Thoracic aorta (tissue), 2 donors: ENCODE data around the gene PRPS1. TPM values are rescaled to one million over a fixed set of nuclear protein-coding genes. Genes with fewer than 3 reads are reported as not detected.
"Not testable (repeated sequence)": the region's sequence is repeated elsewhere in the genome, so short reads cannot be mapped to it uniquely, and the experiment has no call there.

ENCODE experiments used
- ATAC-seq: fragments of 150-250 bp; one replicate; pipeline ENCODE4 v1.8.0; 2017; ENCODE audit warnings: low read depth; ENCODE audit not compliant: insufficient number of reproducible peaks, low FRiP score
- DNase-seq: peaks from one replicate; pipeline ENCODE4 v3.0.0-alpha.2; 2020; ENCODE audit warnings: low spot score
- H3K27ac ChIP-seq, 2 donors: fragments of 200-600 bp; sonication (generic); 1 replicate in 1 of 2; 2 replicates in 1 of 2; pipeline ENCODE4 v1.5.1; 2016; ENCODE audit warnings: mild to moderate bottlenecking in 2 of 2, moderate library complexity in 2 of 2
- H3K27me3 ChIP-seq: fragments of 200-600 bp; sonication (generic); replicated peaks from 2 replicates; pipeline ENCODE4 v1.6.0; 2016; ENCODE audit warnings: mild to moderate bottlenecking; ENCODE audit not compliant: insufficient read depth
- H3K36me3 ChIP-seq: fragments of 200-600 bp; sonication (generic); one replicate; pipeline ENCODE4 v1.5.1; 2016
- H3K4me1 ChIP-seq, 2 donors: fragments of 200-600 bp; sonication (generic); 1 replicate in 1 of 2; 2 replicates in 1 of 2; pipeline versions ENCODE4 v1.5.1 to v1.6.0; 2016; ENCODE audit warnings: low read depth in 2 of 2, mild to moderate bottlenecking in 1 of 2; ENCODE audit not compliant: control insufficient read depth in 1 of 2
- H3K4me3 ChIP-seq: fragments of 200-600 bp; sonication (generic); 2 replicates; pipeline ENCODE4 v1.5.1; 2016; ENCODE audit warnings: mild to moderate bottlenecking
- H3K9me3 ChIP-seq: fragments of 200-600 bp; sonication (generic); 2 replicates; pipeline ENCODE4 v1.5.1; 2016
- CTCF ChIP-seq: fragments of 200-600 bp; sonication (generic); IDR thresholded peaks from one replicate; pipeline ENCODE4 v1.5.1; 2019; ENCODE audit warnings: antibody characterized with exemption
- total RNA-seq, 2 donors: library from RNA; depleted of rRNA; stranded (reverse); fragments of >200 nt; gene quantifications; one replicate each; pipeline versions ENCODE4 v1.1.0 to v1.2.3, GENCODE V29; 2016

The PRPS1 gene
- total RNA-seq, 2 donors from 2014 or later, result 31.7 to 34.0 TPM

GRCh38 chrX:107678957-107679740, 50.8 kb downstream of the PRPS1 start:
- H3K4me3 ChIP-seq, result no peak overlapping the region
- no peaks in the 10 kb centered on the region for H3K36me3 ChIP-seq
- peaks cover 37 to 58% of the 10 kb centered on the region in 2 donors for H3K4me1 ChIP-seq
- H3K27ac ChIP-seq, result peak overlapping the region; percentile 93 to 98
- no peak for DNase-seq
- H3K27me3 ChIP-seq, result no peaks in the 10 kb centered on the region
- no peak for TF ChIP-seq CTCF
- no peaks in the 10 kb centered on the region for H3K9me3 ChIP-seq
- ATAC-seq, result no peak

GRCh38 chrX:107682256-107682655, 53.9 kb downstream of the PRPS1 start:
- no peaks in the 10 kb centered on the region for H3K27me3 ChIP-seq
- TF ChIP-seq CTCF, result no peak
- H3K4me1 ChIP-seq, result peaks cover 31 to 56% of the 10 kb centered on the region in 2 donors
- no peak overlapping the region for H3K4me3 ChIP-seq
- peak overlapping the region in 1 of 2 donors; percentile 47 for H3K27ac ChIP-seq
- ATAC-seq (no peak), DNase-seq (no peak)
- no peaks in the 10 kb centered on the region for H3K9me3 ChIP-seq
- no peaks in the 10 kb centered on the region for H3K36me3 ChIP-seq

GRCh38 chrX:107683124-107683895, 55.0 kb downstream of the PRPS1 start:
- no peak for DNase-seq
- no peak for ATAC-seq
- Histone ChIP-seq H3K27ac (peak overlapping the region; percentile 34 to 61), H3K4me3 (no peak overlapping the region), H3K4me1 (peaks cover 25 to 47% of the 10 kb centered on the region in 2 donors), H3K27me3 (no peaks in the 10 kb centered on the region), H3K36me3 (no peaks in the 10 kb centered on the region), H3K9me3 (no peaks in the 10 kb centered on the region)
- TF ChIP-seq CTCF, result no peak

GRCh38 chrX:107683931-107684330, 55.6 kb downstream of the PRPS1 start:
- H3K4me1 ChIP-seq, result peaks cover 20 to 40% of the 10 kb centered on the region in 2 donors
- no peak for TF ChIP-seq CTCF
- H3K27me3 ChIP-seq, result no peaks in the 10 kb centered on the region
- DNase-seq, result no peak
- H3K27ac ChIP-seq, result peak overlapping the region in 1 of 2 donors; percentile 61
- no peak for ATAC-seq
- no peaks in the 10 kb centered on the region for H3K9me3 ChIP-seq
- H3K36me3 ChIP-seq, result no peaks in the 10 kb centered on the region
- H3K4me3 ChIP-seq, result no peak overlapping the region

GRCh38 chrX:107684956-107685385, 56.7 kb downstream of the PRPS1 start:
- Histone ChIP-seq H3K27ac (peak overlapping the region in 1 of 2 donors; percentile 41), H3K9me3 (no peaks in the 10 kb centered on the region), H3K4me1 (peaks cover 20 to 31% of the 10 kb centered on the region in 2 donors), H3K36me3 (no peaks in the 10 kb centered on the region), H3K27me3 (no peaks in the 10 kb centered on the region), H3K4me3 (no peak overlapping the region)
- DNase-seq, result no peak
- peak; percentile 15 for ATAC-seq
- TF ChIP-seq CTCF, result no peak

- DNase-seq, H3K4me3 ChIP-seq, H3K9me3 ChIP-seq, H3K36me3 ChIP-seq, H3K27me3 ChIP-seq, ATAC-seq: not testable (repeated sequence)
- Histone ChIP-seq H3K27ac (peak overlapping the region in 1 of 2 donors; percentile 41), H3K4me1 (peaks cover 20 to 31% of the 10 kb centered on the region in 2 donors)
Measured at GRCh38 chrX:107685586-107685985, 57.3 kb downstream of the PRPS1 start.
